Body of pancreas (tissue), 4 donors: ENCODE results near the gene TAB3.

Source experiments
- POLR2A ChIP-seq, 3 donors: fragments of 450-650 bp; IDR thresholded peaks; one replicate each; pipeline ENCODE4 v1.6.1; 2016; ENCODE audit warnings: antibody characterized with exemption in 3 of 3, mild to moderate bottlenecking in 2 of 3
- TF ChIP-seq, protein P1 (sequence below), 7 experiments: fragments of 450-650 bp in 4 of 7; fragments of 200-600 bp in 3 of 7; sonication (generic) in 3 of 7; IDR thresholded peaks; one replicate each; pipeline ENCODE4 v1.5.1; 2016 to 2019; ENCODE audit warnings: antibody characterized with exemption in 7 of 7

DNA sequence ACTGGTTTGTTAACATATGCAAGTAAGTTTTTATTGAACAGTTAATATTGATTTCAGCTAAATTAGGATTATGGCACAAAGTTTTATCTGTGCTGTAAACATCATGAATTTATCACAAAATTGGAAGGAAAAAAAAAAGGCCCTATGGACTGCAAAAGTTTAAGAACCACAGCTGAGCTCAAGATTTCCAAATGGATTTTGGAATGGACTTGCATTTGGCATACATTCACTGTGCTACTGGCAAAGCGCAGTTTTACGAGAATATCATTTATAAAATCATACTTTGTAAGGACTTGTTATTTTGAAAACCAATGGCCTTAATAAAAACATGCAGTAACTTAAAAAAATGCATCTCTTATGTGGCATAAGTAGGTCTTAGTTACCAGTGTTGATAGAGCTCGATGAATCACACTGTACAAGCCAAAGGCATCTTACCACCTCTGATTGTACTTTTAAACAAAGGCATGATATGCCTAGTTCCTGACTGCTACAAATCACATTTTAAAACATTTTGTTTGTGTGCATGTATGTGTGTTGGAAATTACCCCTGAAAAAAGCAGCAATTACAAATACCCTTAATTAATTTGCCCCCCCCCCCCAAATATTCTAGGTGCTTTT is 58.6 kb downstream of the TAB3 start:
- no peak for TF ChIP-seq POLR2A (IDR thresholded peaks at IDR 0.05)
- TF ChIP-seq, protein P1, sequence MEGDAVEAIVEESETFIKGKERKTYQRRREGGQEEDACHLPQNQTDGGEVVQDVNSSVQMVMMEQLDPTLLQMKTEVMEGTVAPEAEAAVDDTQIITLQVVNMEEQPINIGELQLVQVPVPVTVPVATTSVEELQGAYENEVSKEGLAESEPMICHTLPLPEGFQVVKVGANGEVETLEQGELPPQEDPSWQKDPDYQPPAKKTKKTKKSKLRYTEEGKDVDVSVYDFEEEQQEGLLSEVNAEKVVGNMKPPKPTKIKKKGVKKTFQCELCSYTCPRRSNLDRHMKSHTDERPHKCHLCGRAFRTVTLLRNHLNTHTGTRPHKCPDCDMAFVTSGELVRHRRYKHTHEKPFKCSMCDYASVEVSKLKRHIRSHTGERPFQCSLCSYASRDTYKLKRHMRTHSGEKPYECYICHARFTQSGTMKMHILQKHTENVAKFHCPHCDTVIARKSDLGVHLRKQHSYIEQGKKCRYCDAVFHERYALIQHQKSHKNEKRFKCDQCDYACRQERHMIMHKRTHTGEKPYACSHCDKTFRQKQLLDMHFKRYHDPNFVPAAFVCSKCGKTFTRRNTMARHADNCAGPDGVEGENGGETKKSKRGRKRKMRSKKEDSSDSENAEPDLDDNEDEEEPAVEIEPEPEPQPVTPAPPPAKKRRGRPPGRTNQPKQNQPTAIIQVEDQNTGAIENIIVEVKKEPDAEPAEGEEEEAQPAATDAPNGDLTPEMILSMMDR (IDR thresholded peaks at IDR 0.05): no peak
